ENCODE results near the gene PLEKHM3. TPM values are rescaled to one million over a fixed set of nuclear protein-coding genes. Genes with fewer than 3 reads are reported as not detected.

Gene PLEKHM3
- total RNA-seq, 8 experiments from 2014 or later: 8.6 to 20.5 (median 12.5) TPM

- no peaks in the 10 kb centered on the region for H3K4me1 ChIP-seq (replicated peaks in 1 of 2)
- WGBS, 10 experiments: 60 to 100% (median 88%) methylated on average over 1 to 4 of the region's 4 CpGs; no CpG with 5 or more reads in 1 of the 10 experiments
- no peak overlapping the region for H3K27ac ChIP-seq
- H3K4me3 ChIP-seq: no peak overlapping the region
- no peak for ATAC-seq (replicated peaks in 6 of 8)
- in situ Hi-C loops (cut with MboI; ENCODE audit: low pct_unique_long_range_greater_than_20kb in 2 of 9, low sequenced_read_pairs in 9 of 9, unreplicated experiment in 9 of 9): no loop called here
These were observed 148.3 kb downstream of the PLEKHM3 start for GRCh38 chr2:207876842-207877535.

- no peak overlapping the region for H3K27ac ChIP-seq
- H3K4me3 ChIP-seq: no peak overlapping the region
- no peaks in the 10 kb centered on the region for H3K4me1 ChIP-seq (replicated peaks in 1 of 2)
- in situ Hi-C loops (cut with MboI; ENCODE audit: low pct_unique_long_range_greater_than_20kb in 2 of 9, low sequenced_read_pairs in 9 of 9, unreplicated experiment in 9 of 9): no loop called here
- ATAC-seq (replicated peaks in 6 of 8): no peak
- WGBS, 10 experiments: 78 to 100% (median 90%) methylated on average over 1 to 3 of the region's 3 CpGs; no CpG with 5 or more reads in 3 of the 10 experiments
These were observed 149.7 kb downstream of the PLEKHM3 start for GRCh38 chr2:207875473-207876212.

- H3K4me3 ChIP-seq: no peak overlapping the region
- no peak overlapping the region for H3K27ac ChIP-seq
- H3K4me1 ChIP-seq (replicated peaks in 1 of 2): no peaks in the 10 kb centered on the region
- ATAC-seq (replicated peaks in 6 of 8): no peak
- 86 to 100% (median 100%) methylated on average over 1 of the region's 1 CpG; no CpG with 5 or more reads in 6 of the 10 experiments for WGBS, 10 experiments
- in situ Hi-C loops (cut with MboI; ENCODE audit: low pct_unique_long_range_greater_than_20kb in 2 of 9, low sequenced_read_pairs in 9 of 9, unreplicated experiment in 9 of 9): no loop called here
These were observed 151.5 kb downstream of the PLEKHM3 start for GRCh38 chr2:207873794-207874193.

- WGBS, 10 experiments: 60 to 100% (median 93%) methylated on average over 1 to 2 of the region's 2 CpGs; no CpG with 5 or more reads in 1 of the 10 experiments
- no peak overlapping the region for H3K4me3 ChIP-seq
- no peak overlapping the region for H3K27ac ChIP-seq
- ATAC-seq (replicated peaks in 6 of 8): no peak
- peaks cover under 1 to 1% of the 10 kb centered on the region in 2 donors for H3K4me1 ChIP-seq (replicated peaks in 1 of 2)
- in situ Hi-C loops (cut with MboI; ENCODE audit: low pct_unique_long_range_greater_than_20kb in 2 of 9, low sequenced_read_pairs in 9 of 9, unreplicated experiment in 9 of 9): no loop called here
These were observed 153.4 kb downstream of the PLEKHM3 start for GRCh38 chr2:207871911-207872310.

- no peak overlapping the region for H3K27ac ChIP-seq
- in situ Hi-C loops (cut with MboI; ENCODE audit: low pct_unique_long_range_greater_than_20kb in 2 of 9, low sequenced_read_pairs in 9 of 9, unreplicated experiment in 9 of 9): no loop called here
- ATAC-seq (replicated peaks in 6 of 8): no peak
- H3K4me3 ChIP-seq: no peak overlapping the region
- peaks cover 2 to 4% of the 10 kb centered on the region in 2 donors for H3K4me1 ChIP-seq (replicated peaks in 1 of 2)
- 71 to 100% (median 100%) methylated on average over 1 of the region's 1 CpG; no CpG with 5 or more reads in 2 of the 10 experiments for WGBS, 10 experiments
These were observed 153.8 kb downstream of the PLEKHM3 start for GRCh38 chr2:207871506-207871905.

- WGBS, 10 experiments: 80 to 100% (median 95%) methylated on average over 1 to 4 of the region's 4 CpGs; no CpG with 5 or more reads in 2 of the 10 experiments
- Histone ChIP-seq H3K4me3 (no peak overlapping the region), H3K27ac (no peak overlapping the region), H3K4me1 (replicated peaks in 1 of 2) (peaks cover 2 to 7% of the 10 kb centered on the region in 2 donors)
- in situ Hi-C loops (cut with MboI; ENCODE audit: low pct_unique_long_range_greater_than_20kb in 2 of 9, low sequenced_read_pairs in 9 of 9, unreplicated experiment in 9 of 9): no loop called here
- ATAC-seq (replicated peaks in 6 of 8): no peak
These were observed 154.5 kb downstream of the PLEKHM3 start for GRCh38 chr2:207870814-207871213.

- H3K4me3 ChIP-seq: no peak overlapping the region
- in situ Hi-C loops (cut with MboI; ENCODE audit: low pct_unique_long_range_greater_than_20kb in 2 of 9, low sequenced_read_pairs in 9 of 9, unreplicated experiment in 9 of 9): no loop called here
- peaks cover 2 to 7% of the 10 kb centered on the region in 2 donors for H3K4me1 ChIP-seq (replicated peaks in 1 of 2)
- H3K27ac ChIP-seq: no peak overlapping the region
- ATAC-seq (replicated peaks in 6 of 8): peak in 2 of 8 experiments; percentile 48 to 60
- 83 to 100% (median 94%) methylated on average over 1 to 7 of the region's 7 CpGs for WGBS, 10 experiments
These were observed 155.2 kb downstream of the PLEKHM3 start for GRCh38 chr2:207869784-207870778.

GRCh38 chr2:207868855-207869596 is 156.3 kb downstream of the PLEKHM3 start:
- in situ Hi-C loops (cut with MboI; ENCODE audit: low pct_unique_long_range_greater_than_20kb in 2 of 9, low sequenced_read_pairs in 9 of 9, unreplicated experiment in 9 of 9): no loop called here
- no peak for ATAC-seq (replicated peaks in 6 of 8)
- peaks cover 2 to 7% of the 10 kb centered on the region in 2 donors for H3K4me1 ChIP-seq (replicated peaks in 1 of 2)
- no peak overlapping the region for H3K4me3 ChIP-seq
- no peak overlapping the region for H3K27ac ChIP-seq
- WGBS, 10 experiments: 85 to 100% (median 92%) methylated on average over 1 to 5 of the region's 5 CpGs

GRCh38 chr2:207867905-207868304 is 157.4 kb downstream of the PLEKHM3 start:
- ATAC-seq (replicated peaks in 6 of 8): no peak
- Histone ChIP-seq H3K4me3 (no peak overlapping the region), H3K4me1 (replicated peaks in 1 of 2) (peaks cover 2 to 7% of the 10 kb centered on the region in 2 donors), H3K27ac (no peak overlapping the region)
- 83 to 100% (median 100%) methylated on average over 1 of the region's 1 CpG; no CpG with 5 or more reads in 4 of the 10 experiments for WGBS, 10 experiments
- in situ Hi-C loops (cut with MboI; ENCODE audit: low pct_unique_long_range_greater_than_20kb in 2 of 9, low sequenced_read_pairs in 9 of 9, unreplicated experiment in 9 of 9): no loop called here

- 0 to 100% (median 42%) methylated on average over 1 to 3 of the region's 3 CpGs for WGBS, 10 experiments
- Histone ChIP-seq H3K4me3 (no peak overlapping the region), H3K4me1 (replicated peaks in 1 of 2) (peaks cover 2 to 7% of the 10 kb centered on the region in 2 donors), H3K27ac (no peak overlapping the region)
- ATAC-seq (replicated peaks in 6 of 8): peak in 2 of 8 experiments; percentile 51 to 63
- in situ Hi-C loops (cut with MboI; ENCODE audit: low pct_unique_long_range_greater_than_20kb in 2 of 9, low sequenced_read_pairs in 9 of 9, unreplicated experiment in 9 of 9): no loop called here
These were observed 158.3 kb downstream of the PLEKHM3 start for GRCh38 chr2:207867056-207867455.

- Histone ChIP-seq H3K4me1 (replicated peaks in 1 of 2) (peaks cover 2 to 7% of the 10 kb centered on the region in 2 donors), H3K27ac (no peak overlapping the region), H3K4me3 (no peak overlapping the region)
- in situ Hi-C loops (cut with MboI; ENCODE audit: low pct_unique_long_range_greater_than_20kb in 2 of 9, low sequenced_read_pairs in 9 of 9, unreplicated experiment in 9 of 9): no loop called here
- no peak for ATAC-seq (replicated peaks in 6 of 8)
- 70 to 100% (median 96%) methylated on average over 2 to 5 of the region's 5 CpGs for WGBS, 10 experiments
These were observed 160.1 kb downstream of the PLEKHM3 start for GRCh38 chr2:207865210-207865609.

- Histone ChIP-seq H3K27ac (no peak overlapping the region), H3K4me3 (no peak overlapping the region), H3K4me1 (replicated peaks in 1 of 2) (peaks cover 2 to 7% of the 10 kb centered on the region in 2 donors)
- in situ Hi-C loops (cut with MboI; ENCODE audit: low pct_unique_long_range_greater_than_20kb in 2 of 9, low sequenced_read_pairs in 9 of 9, unreplicated experiment in 9 of 9): no loop called here
- no peak for ATAC-seq (replicated peaks in 6 of 8)
- 80 to 100% (median 100%) methylated on average over 1 to 9 of the region's 10 CpGs; no CpG with 5 or more reads in 3 of the 10 experiments for WGBS, 10 experiments
These were observed 162.0 kb downstream of the PLEKHM3 start for GRCh38 chr2:207863345-207863744.

Measured in motor neuron (in vitro differentiated cells).